Measurements from ENCODE around the gene PIKFYVE.

The PIKFYVE gene

DNA sequence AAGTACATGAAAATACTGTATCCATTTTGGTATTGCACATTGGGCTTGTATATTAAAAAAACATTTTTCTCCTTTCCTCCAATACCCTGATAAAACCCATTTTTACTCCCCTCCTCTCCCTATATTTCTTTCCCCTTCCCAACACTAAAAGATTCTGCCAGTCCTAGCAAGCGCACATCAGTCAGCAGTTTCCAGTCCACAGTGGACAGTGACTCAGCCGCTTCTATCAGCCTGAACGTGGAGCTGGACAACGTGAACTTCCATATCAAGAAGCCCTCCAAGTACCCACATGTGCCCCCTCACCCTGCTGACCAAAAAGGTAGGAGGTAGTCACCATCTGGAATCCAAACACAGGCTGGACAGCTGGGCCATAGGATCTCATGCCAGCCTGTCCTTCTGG, 38.6 kb downstream of the PIKFYVE start:
- H3K27ac ChIP-seq (replicated peaks), result no peak overlapping the region
- DNase-seq (ENCODE audit: low read depth in 1 of 2, low spot score in 1 of 2), result no peak
- TF ChIP-seq POLR2AphosphoS5 (IDR thresholded peaks at IDR 0.05; ENCODE audit: low read depth) (no peak), GABPA (IDR thresholded peaks at IDR 0.05; ENCODE audit: low read depth) (no peak), SPI1 (IDR thresholded peaks at IDR 0.05; ENCODE audit: borderline replicate concordance, low read depth) (no peak)
- TF ChIP-seq, protein P1, sequence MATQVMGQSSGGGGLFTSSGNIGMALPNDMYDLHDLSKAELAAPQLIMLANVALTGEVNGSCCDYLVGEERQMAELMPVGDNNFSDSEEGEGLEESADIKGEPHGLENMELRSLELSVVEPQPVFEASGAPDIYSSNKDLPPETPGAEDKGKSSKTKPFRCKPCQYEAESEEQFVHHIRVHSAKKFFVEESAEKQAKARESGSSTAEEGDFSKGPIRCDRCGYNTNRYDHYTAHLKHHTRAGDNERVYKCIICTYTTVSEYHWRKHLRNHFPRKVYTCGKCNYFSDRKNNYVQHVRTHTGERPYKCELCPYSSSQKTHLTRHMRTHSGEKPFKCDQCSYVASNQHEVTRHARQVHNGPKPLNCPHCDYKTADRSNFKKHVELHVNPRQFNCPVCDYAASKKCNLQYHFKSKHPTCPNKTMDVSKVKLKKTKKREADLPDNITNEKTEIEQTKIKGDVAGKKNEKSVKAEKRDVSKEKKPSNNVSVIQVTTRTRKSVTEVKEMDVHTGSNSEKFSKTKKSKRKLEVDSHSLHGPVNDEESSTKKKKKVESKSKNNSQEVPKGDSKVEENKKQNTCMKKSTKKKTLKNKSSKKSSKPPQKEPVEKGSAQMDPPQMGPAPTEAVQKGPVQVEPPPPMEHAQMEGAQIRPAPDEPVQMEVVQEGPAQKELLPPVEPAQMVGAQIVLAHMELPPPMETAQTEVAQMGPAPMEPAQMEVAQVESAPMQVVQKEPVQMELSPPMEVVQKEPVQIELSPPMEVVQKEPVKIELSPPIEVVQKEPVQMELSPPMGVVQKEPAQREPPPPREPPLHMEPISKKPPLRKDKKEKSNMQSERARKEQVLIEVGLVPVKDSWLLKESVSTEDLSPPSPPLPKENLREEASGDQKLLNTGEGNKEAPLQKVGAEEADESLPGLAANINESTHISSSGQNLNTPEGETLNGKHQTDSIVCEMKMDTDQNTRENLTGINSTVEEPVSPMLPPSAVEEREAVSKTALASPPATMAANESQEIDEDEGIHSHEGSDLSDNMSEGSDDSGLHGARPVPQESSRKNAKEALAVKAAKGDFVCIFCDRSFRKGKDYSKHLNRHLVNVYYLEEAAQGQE (IDR thresholded peaks at IDR 0.05; ENCODE audit: insufficient replicate concordance, low read depth), result no peak
- TF ChIP-seq, protein P2, sequence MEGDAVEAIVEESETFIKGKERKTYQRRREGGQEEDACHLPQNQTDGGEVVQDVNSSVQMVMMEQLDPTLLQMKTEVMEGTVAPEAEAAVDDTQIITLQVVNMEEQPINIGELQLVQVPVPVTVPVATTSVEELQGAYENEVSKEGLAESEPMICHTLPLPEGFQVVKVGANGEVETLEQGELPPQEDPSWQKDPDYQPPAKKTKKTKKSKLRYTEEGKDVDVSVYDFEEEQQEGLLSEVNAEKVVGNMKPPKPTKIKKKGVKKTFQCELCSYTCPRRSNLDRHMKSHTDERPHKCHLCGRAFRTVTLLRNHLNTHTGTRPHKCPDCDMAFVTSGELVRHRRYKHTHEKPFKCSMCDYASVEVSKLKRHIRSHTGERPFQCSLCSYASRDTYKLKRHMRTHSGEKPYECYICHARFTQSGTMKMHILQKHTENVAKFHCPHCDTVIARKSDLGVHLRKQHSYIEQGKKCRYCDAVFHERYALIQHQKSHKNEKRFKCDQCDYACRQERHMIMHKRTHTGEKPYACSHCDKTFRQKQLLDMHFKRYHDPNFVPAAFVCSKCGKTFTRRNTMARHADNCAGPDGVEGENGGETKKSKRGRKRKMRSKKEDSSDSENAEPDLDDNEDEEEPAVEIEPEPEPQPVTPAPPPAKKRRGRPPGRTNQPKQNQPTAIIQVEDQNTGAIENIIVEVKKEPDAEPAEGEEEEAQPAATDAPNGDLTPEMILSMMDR (IDR thresholded peaks at IDR 0.05; ENCODE audit: insufficient read depth, low read length), result no peak
- H3K27me3 ChIP-seq (ENCODE audit: insufficient read depth, poor library complexity, severe bottlenecking), result no peaks in the 10 kb centered on the region
- H3K4me3 ChIP-seq (replicated peaks; ENCODE audit: insufficient read depth, low read length), result no peak overlapping the region

DNA sequence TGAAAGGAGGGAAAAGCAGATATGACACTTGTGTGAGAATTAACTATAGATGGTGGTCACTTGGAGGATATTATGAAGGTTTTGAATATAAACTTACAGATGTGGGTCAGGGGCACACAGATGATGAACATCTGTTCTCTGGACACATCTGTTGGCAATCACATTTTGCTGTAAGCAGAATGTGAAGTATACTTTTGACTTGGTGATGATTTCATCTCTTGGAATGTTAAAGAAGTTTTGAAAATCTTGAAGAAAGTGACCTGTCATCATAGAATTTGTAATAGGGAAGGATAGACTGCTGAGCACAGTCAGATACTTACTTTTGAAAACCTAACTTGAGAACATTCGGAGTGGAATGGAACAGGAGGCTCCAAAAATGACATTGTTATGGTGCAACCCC, 40.2 kb downstream of the PIKFYVE start:
- Histone ChIP-seq H3K4me3 (replicated peaks; ENCODE audit: insufficient read depth, low read length) (no peak overlapping the region), H3K27me3 (ENCODE audit: insufficient read depth, poor library complexity, severe bottlenecking) (no peaks in the 10 kb centered on the region), H3K27ac (replicated peaks) (no peak overlapping the region)
- DNase-seq (ENCODE audit: low read depth in 1 of 2, low spot score in 1 of 2), result no peak
- TF ChIP-seq, protein P2 (IDR thresholded peaks at IDR 0.05; ENCODE audit: insufficient read depth, low read length), result no peak
- TF ChIP-seq POLR2AphosphoS5 (IDR thresholded peaks at IDR 0.05; ENCODE audit: low read depth), result no peak
- TF ChIP-seq GABPA (IDR thresholded peaks at IDR 0.05; ENCODE audit: low read depth), result no peak
- no peak for TF ChIP-seq SPI1 (IDR thresholded peaks at IDR 0.05; ENCODE audit: borderline replicate concordance, low read depth)
- TF ChIP-seq, protein P1 (IDR thresholded peaks at IDR 0.05; ENCODE audit: insufficient replicate concordance, low read depth), result no peak

DNA sequence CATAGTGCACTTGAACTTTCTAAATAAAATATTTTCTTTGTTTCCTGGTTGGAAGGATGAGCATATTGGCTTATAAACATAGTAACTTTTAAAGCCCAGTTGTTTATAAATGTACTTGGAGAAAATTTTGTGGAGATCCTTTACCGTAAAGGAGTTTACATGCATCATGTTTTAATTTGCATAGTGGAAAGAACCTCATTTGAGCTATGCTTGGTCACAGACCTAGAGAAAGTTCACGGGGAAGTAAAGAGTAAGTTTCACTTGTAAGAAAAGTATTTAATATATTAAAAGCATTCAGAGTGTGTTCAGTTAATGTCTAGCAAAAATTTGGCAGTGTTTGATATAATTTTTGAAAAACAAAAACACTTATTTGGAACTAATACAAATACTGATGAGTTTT, 45.3 kb downstream of the PIKFYVE start:
- no peak overlapping the region for H3K27ac ChIP-seq (replicated peaks)
- TF ChIP-seq SPI1 (IDR thresholded peaks at IDR 0.05; ENCODE audit: borderline replicate concordance, low read depth) (no peak), GABPA (IDR thresholded peaks at IDR 0.05; ENCODE audit: low read depth) (no peak), POLR2AphosphoS5 (IDR thresholded peaks at IDR 0.05; ENCODE audit: low read depth) (no peak)
- TF ChIP-seq, protein P2 (IDR thresholded peaks at IDR 0.05; ENCODE audit: insufficient read depth, low read length), result no peak
- TF ChIP-seq, protein P1 (IDR thresholded peaks at IDR 0.05; ENCODE audit: insufficient replicate concordance, low read depth), result no peak
- DNase-seq (ENCODE audit: low read depth in 1 of 2, low spot score in 1 of 2), result no peak
- no peak overlapping the region for H3K4me3 ChIP-seq (replicated peaks; ENCODE audit: insufficient read depth, low read length)
- H3K27me3 ChIP-seq (ENCODE audit: insufficient read depth, poor library complexity, severe bottlenecking), result no peaks in the 10 kb centered on the region
